KMS-11 (cell line): ENCODE results near the gene AGPAT3.

Experiments used
- H2AFZ ChIP-seq: fragments of 200-600 bp; sonication (generic); 2 replicates; pipeline ENCODE4 v1.6.1; 2016; ENCODE audit warnings: antibody characterized with exemption, mixed run types, low read depth
- H3K27ac ChIP-seq: fragments of 200-600 bp; sonication (generic); 2 replicates; pipeline ENCODE4 v1.6.1; 2016; ENCODE audit warnings: mild to moderate bottlenecking, mixed run types
- H3K27me3 ChIP-seq: fragments of 200-600 bp; sonication (generic); 2 replicates; pipeline ENCODE4 v1.6.1; 2017; ENCODE audit warnings: mild to moderate bottlenecking, low read depth, mixed run types, moderate library complexity; ENCODE audit not compliant: insufficient read depth
- H3K36me3 ChIP-seq: fragments of 200-600 bp; sonication (generic); 2 replicates; pipeline ENCODE4 v1.6.1; 2017; ENCODE audit warnings: mild to moderate bottlenecking, mixed run types; ENCODE audit not compliant: insufficient read depth
- H3K4me1 ChIP-seq: fragments of 200-600 bp; sonication (generic); 2 replicates; pipeline ENCODE4 v1.6.1; 2016; ENCODE audit warnings: mild to moderate bottlenecking, low read depth, mixed run types; ENCODE audit not compliant: poor library complexity, severe bottlenecking
- H3K4me2 ChIP-seq: fragments of 200-600 bp; sonication (generic); 2 replicates; pipeline ENCODE4 v1.7.0; 2016; ENCODE audit warnings: mild to moderate bottlenecking, mixed run types
- H3K4me3 ChIP-seq: fragments of 200-600 bp; sonication (generic); IDR thresholded peaks from 2 replicates; pipeline ENCODE4 v1.6.1; 2017; ENCODE audit warnings: low read depth, low read length, mixed read lengths; ENCODE audit not compliant: insufficient read depth
- H3K79me2 ChIP-seq: fragments of 200-600 bp; sonication (generic); 2 replicates; pipeline ENCODE4 v1.6.1; 2016; ENCODE audit warnings: low read depth, mixed run types; ENCODE audit not compliant: insufficient read depth
- H3K9ac ChIP-seq: fragments of 200-600 bp; sonication (generic); 2 replicates; pipeline ENCODE4 v1.6.1; 2016; ENCODE audit warnings: mild to moderate bottlenecking, mixed run types
- H4K20me1 ChIP-seq: fragments of 200-600 bp; sonication (generic); 2 replicates; pipeline ENCODE4 v1.6.1; 2016; ENCODE audit warnings: mild to moderate bottlenecking, mixed run types; ENCODE audit not compliant: insufficient read depth
- TF ChIP-seq, protein P1 (sequence below): fragments of 200-600 bp; sonication (generic); conservative IDR thresholded peaks from 2 replicates; pipeline ENCODE4 v1.6.1; 2017; ENCODE audit warnings: low read depth, mild to moderate bottlenecking, antibody characterized with exemption, low read length, moderate library complexity, mixed read lengths

Gene AGPAT3

DNA sequence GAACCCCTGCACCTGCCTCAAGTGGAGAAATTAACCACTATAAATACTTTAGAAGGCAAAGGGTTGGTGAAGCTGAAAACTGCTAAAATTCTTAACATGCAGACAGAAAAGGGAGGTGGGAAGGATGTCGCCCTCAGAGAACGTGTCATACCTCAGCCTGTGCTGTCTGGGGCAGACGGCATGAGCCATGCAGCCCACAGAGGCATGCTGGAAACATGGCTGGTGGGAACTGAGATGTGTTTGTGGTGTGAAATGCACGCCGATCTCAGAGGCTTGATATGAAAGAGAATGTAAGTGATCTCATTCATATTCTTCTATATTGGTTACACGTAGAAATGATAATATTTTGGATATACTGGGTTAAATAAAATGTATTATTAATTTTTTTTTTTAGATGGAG is 16.3 kb downstream of the AGPAT3 start:
- no peaks in the 10 kb centered on the region for H3K27me3 ChIP-seq
- peaks cover 87% of the 10 kb centered on the region for H3K79me2 ChIP-seq
- H3K4me2 ChIP-seq, result no peak overlapping the region
- H3K4me1 ChIP-seq, result peaks cover 13% of the 10 kb centered on the region
- TF ChIP-seq, protein P1, sequence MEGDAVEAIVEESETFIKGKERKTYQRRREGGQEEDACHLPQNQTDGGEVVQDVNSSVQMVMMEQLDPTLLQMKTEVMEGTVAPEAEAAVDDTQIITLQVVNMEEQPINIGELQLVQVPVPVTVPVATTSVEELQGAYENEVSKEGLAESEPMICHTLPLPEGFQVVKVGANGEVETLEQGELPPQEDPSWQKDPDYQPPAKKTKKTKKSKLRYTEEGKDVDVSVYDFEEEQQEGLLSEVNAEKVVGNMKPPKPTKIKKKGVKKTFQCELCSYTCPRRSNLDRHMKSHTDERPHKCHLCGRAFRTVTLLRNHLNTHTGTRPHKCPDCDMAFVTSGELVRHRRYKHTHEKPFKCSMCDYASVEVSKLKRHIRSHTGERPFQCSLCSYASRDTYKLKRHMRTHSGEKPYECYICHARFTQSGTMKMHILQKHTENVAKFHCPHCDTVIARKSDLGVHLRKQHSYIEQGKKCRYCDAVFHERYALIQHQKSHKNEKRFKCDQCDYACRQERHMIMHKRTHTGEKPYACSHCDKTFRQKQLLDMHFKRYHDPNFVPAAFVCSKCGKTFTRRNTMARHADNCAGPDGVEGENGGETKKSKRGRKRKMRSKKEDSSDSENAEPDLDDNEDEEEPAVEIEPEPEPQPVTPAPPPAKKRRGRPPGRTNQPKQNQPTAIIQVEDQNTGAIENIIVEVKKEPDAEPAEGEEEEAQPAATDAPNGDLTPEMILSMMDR, result no peak
- H3K9ac ChIP-seq, result no peak overlapping the region
- no peak overlapping the region for H3K27ac ChIP-seq
- H4K20me1 ChIP-seq, result peaks cover 12% of the 10 kb centered on the region; the same call in 1 of the 2 replicates
- no peak overlapping the region for H2AFZ ChIP-seq
- H3K4me3 ChIP-seq, result no peak overlapping the region
- no peaks in the 10 kb centered on the region for H3K36me3 ChIP-seq

DNA sequence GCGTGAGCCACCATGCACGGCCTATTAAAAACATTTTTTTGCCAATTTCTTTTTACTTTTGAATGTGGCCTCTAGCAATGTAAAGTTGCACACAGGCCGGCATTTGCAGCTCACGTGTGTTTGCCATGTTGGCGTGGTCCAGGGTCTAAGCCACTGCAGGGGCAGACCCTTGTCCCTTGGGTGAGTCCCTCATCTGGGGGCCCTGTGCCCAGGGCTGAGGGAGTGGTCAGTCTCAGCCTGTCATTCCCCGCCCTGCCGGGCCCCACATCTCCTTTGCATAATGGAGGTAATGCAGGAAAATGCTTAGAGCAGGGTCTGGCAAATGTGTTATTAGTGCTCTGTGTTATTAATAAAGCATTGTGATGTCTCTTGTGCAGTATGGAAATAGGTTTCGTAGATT is 16.9 kb downstream of the AGPAT3 start:
- TF ChIP-seq, protein P1, result no peak
- no peak overlapping the region for H3K4me2 ChIP-seq
- no peak overlapping the region for H3K4me3 ChIP-seq
- no peaks in the 10 kb centered on the region for H3K27me3 ChIP-seq
- peaks cover 12% of the 10 kb centered on the region; the same call in 1 of the 2 replicates for H4K20me1 ChIP-seq
- peaks cover 88% of the 10 kb centered on the region for H3K79me2 ChIP-seq
- H3K36me3 ChIP-seq, result no peaks in the 10 kb centered on the region
- H3K9ac ChIP-seq, result no peak overlapping the region
- no peak overlapping the region for H3K27ac ChIP-seq
- H2AFZ ChIP-seq, result no peak overlapping the region
- peaks cover 13% of the 10 kb centered on the region for H3K4me1 ChIP-seq

DNA sequence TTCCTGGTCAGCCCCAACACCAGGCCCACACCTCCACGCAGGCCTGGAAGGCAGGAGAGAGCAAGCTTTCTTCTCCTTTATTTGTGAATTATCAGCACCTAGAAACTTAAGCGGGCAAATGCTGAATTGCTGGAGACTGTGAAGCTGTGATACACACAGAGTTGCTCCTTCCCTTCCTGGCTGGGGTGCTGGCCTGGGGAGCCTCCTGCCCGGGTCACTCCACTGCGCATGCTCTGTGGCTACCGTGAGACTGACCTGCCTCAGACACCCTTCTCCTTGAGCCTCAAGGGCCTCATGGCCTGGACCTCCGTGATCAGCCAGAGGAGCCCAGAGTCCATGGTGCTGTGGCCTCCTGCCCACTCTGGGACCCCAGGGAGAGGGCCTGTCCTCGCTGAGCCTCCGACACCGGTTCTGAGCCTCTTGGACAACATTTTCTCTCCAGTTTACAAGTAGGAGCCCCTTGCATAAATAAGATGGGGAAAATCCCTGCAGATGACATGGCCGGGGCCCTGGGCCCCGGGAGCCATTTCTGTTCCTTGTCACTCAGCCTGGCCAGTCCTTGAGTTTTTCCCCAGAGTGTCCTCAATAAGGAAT is 18.0 kb downstream of the AGPAT3 start:
- Histone ChIP-seq H3K4me1 (peaks cover 13% of the 10 kb centered on the region), H3K4me2 (no peak overlapping the region), H3K79me2 (peaks cover 91% of the 10 kb centered on the region), H3K9ac (no peak overlapping the region), H3K27ac (no peak overlapping the region), H3K27me3 (no peaks in the 10 kb centered on the region), H2AFZ (no peak overlapping the region), H3K4me3 (no peak overlapping the region), H4K20me1 (peaks cover 12% of the 10 kb centered on the region; the same call in 1 of the 2 replicates), H3K36me3 (no peaks in the 10 kb centered on the region)
- TF ChIP-seq, protein P1, result no peak

DNA sequence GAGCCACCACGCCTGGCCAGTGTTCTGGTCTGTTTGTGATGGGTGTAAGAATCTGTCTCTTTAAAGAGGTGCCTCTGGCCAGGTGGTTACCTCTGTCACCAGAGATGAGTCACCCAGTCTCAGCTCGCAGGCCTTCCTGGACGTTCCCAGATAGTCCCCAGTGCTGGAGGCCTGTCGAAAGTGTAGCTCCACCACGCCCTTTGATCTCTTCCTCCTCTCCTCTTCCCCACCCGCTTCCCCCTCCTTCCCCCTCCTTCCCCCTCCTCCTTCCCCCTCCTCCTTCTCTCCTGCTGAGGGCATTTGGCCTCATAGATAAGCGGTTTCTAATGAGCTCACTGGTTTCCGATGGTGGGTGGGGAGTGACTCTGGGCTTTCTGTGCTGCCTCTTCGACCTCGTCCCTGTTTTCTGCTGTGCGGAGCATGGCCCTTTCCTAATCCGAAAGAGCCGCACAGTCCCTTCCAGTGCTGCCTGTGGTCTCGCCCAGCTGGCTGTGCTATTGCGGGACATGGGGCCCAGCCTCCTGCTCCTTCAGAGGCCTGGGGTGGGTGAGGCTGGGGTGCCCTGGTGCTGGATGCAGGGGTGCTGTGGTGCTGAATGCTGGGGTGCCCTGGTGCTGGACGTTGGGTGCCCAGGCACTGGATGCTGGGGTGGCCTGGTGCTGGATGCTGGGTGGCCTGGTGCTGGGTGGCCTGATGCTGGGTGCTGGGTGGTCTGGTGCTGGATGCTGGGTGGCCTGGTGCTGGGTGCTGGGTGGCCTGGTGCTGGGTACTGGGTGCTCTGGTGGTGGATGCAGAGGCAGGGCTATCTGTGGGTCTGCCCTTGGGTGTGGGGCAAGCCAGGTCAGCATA is 19.2 kb downstream of the AGPAT3 start:
- Histone ChIP-seq H3K9ac (no peak overlapping the region), H3K4me3 (no peak overlapping the region), H4K20me1 (peaks cover 12% of the 10 kb centered on the region; the same call in 1 of the 2 replicates), H3K36me3 (no peaks in the 10 kb centered on the region), H2AFZ (no peak overlapping the region), H3K4me2 (no peak overlapping the region), H3K79me2 (peaks cover 89% of the 10 kb centered on the region), H3K27me3 (no peaks in the 10 kb centered on the region), H3K4me1 (peaks cover 13% of the 10 kb centered on the region), H3K27ac (no peak overlapping the region)
- TF ChIP-seq, protein P1, result no peak
